NB4 (cell line): ENCODE data around the gene ASB2.

Experiments
- DNase-seq: peaks from one replicate; pipeline ENCODE4 v3.0.0; 2010; ENCODE audit warnings: low read depth
- H3K4me3 ChIP-seq: one replicate; pipeline ENCODE4 v1.5.1; 2011; ENCODE audit warnings: mild to moderate bottlenecking, low read depth, low read length, moderate library complexity
- MYC ChIP-seq: IDR thresholded peaks from 2 replicates; pipeline ENCODE4 v1.6.1; 2011; ENCODE audit warnings: low read depth, low read length
- POLR2A ChIP-seq: IDR thresholded peaks from 2 replicates; pipeline ENCODE4 v1.6.1; 2011; ENCODE audit warnings: mild to moderate bottlenecking; ENCODE audit not compliant: insufficient read length; ENCODE audit errors: extremely low read depth
- TF ChIP-seq, protein P1 (sequence below): IDR thresholded peaks from 2 replicates; pipeline ENCODE4 v1.6.1; 2011; ENCODE audit warnings: low read depth, low read length
- TF ChIP-seq, protein P2 (sequence below): IDR thresholded peaks from one replicate; pipeline ENCODE4 v1.5.1; 2012; ENCODE audit warnings: low read depth, low read length

The ASB2 gene

DNA sequence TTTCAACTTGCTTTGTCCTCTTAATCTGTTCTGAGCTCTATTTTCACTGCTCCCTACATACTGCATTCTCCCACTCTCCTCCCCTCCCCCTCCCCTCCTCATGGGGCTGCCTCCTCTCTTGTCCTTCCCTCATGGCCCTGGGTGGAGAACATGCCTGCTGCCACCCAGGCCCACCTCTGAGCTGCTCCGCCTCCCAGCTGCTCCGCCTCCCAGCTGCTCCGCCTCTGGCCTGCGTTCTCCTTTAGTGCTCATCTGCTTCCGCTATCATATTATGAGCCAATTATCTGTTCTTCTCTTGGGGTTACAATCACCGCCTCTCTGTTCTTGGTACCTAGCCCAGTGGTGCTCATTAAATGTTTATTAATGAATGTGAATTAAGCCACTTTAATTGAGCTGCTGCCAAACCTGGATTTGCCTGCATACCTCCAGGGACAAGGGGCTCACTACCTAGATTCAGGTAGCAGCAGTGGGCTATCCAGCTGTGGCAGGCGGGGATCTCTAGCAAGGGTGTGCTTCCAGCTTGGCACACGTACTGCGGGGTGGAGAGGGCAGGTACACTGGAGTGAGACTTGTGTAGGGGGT, 81.3 kb downstream of the ASB2 start:
- H3K4me3 ChIP-seq = no peak overlapping the region
- no peak for DNase-seq
- TF ChIP-seq, protein P1, sequence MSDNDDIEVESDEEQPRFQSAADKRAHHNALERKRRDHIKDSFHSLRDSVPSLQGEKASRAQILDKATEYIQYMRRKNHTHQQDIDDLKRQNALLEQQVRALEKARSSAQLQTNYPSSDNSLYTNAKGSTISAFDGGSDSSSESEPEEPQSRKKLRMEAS = no peak
- TF ChIP-seq, protein P2, sequence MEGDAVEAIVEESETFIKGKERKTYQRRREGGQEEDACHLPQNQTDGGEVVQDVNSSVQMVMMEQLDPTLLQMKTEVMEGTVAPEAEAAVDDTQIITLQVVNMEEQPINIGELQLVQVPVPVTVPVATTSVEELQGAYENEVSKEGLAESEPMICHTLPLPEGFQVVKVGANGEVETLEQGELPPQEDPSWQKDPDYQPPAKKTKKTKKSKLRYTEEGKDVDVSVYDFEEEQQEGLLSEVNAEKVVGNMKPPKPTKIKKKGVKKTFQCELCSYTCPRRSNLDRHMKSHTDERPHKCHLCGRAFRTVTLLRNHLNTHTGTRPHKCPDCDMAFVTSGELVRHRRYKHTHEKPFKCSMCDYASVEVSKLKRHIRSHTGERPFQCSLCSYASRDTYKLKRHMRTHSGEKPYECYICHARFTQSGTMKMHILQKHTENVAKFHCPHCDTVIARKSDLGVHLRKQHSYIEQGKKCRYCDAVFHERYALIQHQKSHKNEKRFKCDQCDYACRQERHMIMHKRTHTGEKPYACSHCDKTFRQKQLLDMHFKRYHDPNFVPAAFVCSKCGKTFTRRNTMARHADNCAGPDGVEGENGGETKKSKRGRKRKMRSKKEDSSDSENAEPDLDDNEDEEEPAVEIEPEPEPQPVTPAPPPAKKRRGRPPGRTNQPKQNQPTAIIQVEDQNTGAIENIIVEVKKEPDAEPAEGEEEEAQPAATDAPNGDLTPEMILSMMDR = no peak
- no peak for TF ChIP-seq POLR2A
- no peak for TF ChIP-seq MYC

DNA sequence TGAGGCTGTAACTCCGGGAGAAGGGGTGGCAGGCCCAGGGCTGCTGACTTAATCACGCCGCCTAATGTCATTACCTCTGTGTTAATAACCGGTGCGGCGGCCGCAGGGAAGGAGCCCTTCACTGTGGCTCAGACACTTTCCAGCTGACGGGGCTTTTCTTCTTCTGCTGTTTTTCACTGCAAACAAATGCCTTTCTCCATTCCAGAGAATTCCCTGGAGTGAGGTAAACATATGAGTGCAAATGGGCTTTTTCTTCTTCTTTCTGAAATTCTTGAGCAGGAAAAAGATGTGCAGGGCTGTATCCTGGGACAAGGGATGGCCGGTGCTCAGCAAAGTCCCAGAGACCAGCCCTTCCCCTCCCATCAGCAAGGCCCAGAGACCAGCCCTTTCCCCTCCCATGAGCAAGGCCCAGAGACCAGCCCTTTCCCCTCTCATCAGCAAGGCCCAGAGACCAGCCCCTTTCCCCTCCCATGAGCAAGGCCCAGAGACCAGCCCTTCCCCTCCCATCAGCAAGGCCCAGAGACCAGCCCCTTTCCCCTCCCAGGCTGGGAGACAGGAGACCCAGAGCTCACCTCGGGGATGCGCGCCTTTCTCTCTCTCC, 82.6 kb downstream of the ASB2 start:
- no peak overlapping the region for H3K4me3 ChIP-seq
- DNase-seq = no peak
- no peak for TF ChIP-seq POLR2A
- TF ChIP-seq, protein P1 = no peak
- TF ChIP-seq, protein P2 = no peak
- no peak for TF ChIP-seq MYC

DNA sequence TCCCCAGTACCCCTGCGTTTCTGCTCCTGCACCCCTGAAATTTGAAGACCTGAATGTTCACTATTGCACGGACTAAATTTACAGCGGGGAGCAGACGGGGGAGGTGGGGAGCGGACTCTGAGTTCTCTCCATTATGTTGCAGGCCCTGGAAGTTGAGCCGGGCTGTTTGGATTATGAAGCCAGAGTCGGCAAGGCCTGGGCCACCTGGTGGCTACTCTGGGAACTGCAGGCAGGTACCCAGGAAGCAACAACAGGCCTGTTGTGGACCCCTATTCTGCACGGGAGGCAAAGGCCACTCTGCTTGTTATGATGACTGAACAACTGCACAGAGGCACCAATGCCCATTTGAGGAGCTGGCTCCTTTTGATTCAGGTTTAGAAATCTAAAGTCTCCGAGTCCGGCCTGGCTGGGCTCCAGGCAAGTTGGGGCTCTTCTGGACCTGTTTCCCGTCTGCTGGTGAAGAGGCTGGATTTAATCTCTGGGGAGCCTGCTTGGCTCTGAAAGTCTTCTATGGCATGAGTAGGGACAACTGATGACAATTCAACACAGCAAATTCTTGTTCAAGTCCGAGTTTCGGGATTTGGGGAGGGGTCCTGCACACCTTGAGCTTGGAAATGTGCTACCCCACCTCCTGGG, 83.3 kb downstream of the ASB2 start:
- H3K4me3 ChIP-seq = no peak overlapping the region
- TF ChIP-seq MYC (no peak), POLR2A (no peak)
- TF ChIP-seq, protein P2 = peak; percentile 95
- TF ChIP-seq, protein P1 = no peak
- peak; percentile 58 for DNase-seq

DNA sequence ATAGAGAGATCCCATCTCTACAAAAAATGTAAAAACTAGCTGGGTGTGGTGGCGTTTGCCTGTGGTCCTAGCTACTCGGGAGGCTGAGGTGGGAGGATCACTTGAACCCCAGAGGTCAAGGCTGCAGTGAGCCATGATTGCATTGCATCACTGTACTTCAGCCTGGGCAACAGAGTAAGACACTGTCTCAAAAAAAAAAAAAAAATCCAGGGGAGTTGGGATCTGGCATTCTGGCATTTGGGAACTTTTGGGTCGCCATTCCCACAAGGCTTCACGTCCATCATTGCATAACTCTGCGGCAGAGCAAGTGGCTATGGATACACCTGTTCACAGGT, 83.9 kb downstream of the ASB2 start:
- TF ChIP-seq POLR2A (no peak), MYC (no peak)
- TF ChIP-seq, protein P1 = no peak
- TF ChIP-seq, protein P2 = no peak
- H3K4me3 ChIP-seq = no peak overlapping the region
- no peak for DNase-seq

DNA sequence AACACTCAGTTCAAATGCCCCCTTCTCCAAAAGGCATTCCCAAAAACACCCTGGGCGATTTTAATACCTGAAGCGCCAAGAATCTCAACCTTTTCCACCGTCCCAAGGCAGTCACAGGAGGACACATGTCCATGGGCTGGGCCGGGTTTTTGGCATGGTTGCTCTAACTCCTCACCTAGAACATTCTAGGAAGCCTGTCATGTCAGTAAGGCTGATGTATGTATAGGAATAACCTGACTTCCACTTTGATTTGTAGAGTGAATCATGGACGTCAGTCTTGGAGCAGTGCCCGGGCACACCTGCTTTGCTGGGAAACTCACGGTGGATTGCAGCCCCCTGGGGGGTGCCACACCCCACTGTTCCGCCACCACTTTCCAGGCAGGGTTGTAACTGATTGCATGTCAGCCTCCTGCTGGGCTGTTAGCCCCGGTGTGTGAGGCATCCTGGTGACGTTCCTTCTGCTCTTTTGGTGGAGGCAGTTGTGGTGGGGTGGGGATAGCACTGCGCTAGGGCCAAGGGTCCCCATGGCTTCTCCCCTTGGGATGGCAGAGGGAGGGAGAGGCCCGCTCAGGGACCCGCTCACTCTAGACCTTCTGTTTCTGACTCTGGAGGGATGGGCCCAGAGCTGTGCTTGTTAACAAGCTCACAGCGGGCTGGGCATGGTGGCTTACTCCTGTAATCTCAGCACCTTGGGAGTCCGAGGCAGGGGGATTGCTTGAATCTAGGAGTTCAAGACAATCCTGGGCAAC, 84.4 kb downstream of the ASB2 start:
- DNase-seq = no peak
- H3K4me3 ChIP-seq = no peak overlapping the region
- no peak for TF ChIP-seq MYC
- TF ChIP-seq POLR2A = no peak
- TF ChIP-seq, protein P1 = no peak
- TF ChIP-seq, protein P2 = no peak
